CMK (cell line): ENCODE results near the gene VSNL1.
"Not testable (repeated sequence)": the region's sequence is repeated elsewhere in the genome, so short reads cannot be mapped to it uniquely, and the experiment has no call there.

ENCODE experiments used
- DNase-seq: peaks from one replicate; pipeline ENCODE4 v3.0.0-alpha.2; 2010; ENCODE audit warnings: low read depth

Gene VSNL1

DNA sequence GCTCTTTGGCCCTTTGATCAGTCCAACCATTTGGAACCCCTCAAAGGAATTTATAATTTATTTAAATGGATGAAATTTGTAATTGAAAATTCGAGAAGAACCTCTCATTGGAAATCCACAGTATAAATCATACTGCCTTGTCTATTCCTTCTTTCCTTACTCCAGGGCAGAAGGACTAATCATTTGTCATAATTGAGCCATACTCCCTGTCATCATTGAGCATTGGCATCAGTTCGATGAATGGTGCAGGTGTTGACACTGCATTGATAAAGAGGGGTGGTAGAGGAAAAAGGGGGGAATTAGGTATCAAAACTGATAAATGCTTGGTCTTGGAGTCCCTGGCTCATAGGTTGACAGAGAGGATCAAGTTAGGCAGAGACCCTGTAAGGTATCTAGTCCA lies 2.0 kb downstream of the VSNL1 start:
- DNase-seq, result no peak

DNA sequence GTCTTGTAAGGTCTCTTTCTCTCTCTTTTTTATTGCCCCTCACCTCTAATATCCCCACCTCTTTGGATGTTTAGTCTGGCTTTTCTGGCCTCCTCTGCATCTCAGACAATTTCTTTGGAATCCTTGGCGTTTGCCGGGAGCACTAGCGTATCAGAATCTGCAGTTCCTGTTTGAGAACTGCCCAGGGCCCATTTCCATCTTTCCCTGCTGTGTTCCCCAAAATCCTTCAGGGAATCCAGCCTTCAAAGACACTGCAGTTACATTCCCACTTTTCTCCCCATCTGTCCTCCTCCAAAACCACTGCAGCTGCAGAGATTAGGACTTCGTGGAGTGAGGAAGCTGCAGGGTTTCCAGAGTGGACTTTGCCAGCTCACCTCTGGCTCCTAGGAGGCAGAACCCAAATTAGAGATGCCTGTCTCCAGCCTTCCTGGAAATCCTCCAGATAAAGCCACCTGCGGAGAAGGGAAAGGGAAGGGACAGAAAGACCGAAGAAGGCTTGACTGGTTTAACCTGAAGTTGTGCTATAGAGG lies 2.7 kb downstream of the VSNL1 start:
- no peak for DNase-seq

DNA sequence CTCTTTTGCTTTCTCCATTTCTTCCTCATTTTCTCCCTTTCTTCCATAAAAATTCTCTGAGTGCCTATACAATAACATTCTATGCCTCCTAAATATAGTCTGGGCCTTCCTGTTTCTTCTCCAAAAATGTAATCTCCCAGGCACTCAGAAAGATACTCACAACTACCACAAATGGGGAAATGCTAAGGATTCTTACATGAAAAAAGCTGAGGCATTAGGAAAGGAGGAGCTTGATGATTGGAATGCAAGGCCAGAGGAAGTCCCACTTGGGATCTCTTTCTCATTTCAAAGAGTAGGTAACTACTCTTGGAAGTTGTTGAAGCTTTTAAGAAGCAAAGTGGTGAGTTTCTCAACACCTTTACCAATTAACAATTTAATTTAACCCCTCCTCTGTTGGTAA lies 3.4 kb downstream of the VSNL1 start:
- DNase-seq, result no peak

DNA sequence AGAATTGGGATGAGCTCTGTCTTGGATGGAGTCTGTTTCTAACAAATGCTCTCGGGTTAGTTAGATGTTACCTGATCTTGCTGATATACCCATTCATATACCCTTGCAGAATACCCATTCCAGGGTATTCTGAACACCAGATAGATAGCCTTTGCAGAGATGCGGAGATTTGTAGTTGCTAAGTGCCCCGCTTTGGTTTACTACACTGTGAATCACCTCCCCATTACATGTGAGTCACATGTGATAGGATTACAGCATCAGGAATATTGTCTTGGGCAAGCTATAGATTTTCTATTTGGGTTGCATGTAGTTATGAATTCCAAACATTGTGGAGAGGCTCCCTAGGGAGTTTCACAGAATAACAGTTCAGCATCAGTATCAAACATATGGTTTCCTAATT lies 3.8 kb downstream of the VSNL1 start:
- no peak for DNase-seq

DNA sequence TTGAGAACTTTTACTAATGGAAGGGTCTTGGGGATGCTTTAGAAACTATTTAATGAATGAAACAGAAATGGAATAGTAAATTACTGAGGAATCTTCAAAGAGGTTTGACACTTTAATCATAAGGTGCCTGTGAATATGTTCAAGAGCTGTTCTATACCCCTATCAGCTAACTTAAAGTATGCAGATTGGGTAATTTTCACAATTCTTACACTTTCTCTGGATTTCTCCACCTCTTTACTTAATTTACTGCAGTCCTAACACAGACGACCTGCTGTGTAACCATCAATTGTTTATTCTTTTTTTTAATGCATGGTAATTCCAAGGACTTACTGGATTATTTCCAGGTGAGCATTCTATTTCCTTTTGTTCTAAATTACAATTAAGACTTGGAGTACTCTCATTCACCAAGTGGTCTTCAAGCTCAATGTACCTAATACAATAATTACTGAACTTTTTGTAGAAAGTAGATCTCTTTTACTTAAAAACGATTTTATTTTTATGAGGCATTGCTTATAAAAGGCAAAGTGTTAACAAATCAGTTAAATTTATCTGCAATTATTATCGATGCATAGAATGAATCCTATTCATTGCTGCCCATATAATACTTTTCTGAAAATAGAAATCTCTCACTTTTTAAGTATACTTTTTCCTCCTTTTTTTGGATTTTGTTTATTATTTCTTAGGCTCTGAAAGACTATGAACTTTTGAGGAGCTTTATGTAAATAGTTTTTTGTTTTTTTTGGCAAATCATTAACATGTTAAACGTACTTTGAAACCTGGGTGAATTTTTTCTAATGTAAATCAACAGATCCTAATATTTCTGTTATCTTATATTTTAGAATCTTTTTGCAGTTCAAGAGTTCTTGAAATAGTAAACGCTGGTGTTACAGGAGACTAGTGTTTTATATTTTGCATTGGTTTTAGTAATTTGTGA lies 5.5 kb downstream of the VSNL1 start:
- DNase-seq, result no peak

DNA sequence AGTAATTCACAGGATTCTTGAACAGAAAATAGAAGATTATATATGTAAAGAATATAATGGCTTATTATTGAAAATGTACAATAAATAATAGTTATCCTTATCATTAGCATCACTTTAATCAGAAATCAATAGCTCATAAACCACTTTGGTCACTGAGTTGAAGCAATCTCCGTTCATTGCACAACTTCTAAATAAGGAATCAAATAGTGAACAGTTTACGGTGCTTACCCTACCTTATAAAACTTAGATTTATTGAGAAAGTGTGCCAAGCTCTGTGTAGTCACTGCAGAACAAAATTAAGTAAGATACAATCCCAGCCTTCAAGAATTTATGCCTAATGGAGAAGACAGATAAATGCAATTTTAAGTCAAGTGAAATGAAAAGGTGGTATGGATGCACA lies 6.7 kb downstream of the VSNL1 start:
- no peak for DNase-seq

DNA sequence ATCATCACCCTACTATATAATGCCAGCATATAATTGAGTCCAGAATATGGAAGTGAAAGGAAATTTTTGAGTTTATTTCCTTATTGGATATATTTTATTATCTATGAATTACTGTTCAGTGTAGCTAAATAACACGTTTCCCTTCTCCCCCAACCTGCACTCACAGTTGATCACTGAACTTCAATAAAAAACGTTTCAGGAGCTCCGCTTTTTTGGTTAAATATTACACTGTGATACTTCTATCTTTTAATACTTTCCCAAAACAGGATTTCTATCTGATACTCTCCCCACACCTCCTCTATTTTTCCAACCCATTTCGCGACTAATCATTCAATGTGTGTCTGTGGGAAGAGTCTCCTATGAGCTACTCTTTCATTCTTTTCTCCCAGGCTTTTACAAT lies 7.2 kb downstream of the VSNL1 start:
- DNase-seq, result no peak

DNA sequence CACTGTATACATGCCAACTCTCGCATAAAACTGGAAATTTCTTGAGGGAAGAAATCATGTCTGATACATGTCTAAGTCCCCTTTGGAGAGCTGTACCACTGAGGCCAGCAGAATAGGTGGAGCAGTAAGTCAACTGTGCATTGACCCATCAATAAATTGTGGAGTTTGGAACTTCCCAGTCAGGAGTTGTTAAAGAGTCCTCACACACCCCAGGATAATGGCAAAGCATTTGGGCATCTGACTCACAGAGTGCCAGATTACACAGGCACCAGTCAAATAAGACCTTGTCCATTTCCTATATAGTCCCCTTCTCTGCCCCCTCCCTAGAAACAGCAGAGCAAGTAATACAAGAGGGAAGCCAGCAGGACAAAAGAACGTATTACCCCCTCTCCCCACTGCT lies 10.4 kb downstream of the VSNL1 start:
- no peak for DNase-seq

DNA sequence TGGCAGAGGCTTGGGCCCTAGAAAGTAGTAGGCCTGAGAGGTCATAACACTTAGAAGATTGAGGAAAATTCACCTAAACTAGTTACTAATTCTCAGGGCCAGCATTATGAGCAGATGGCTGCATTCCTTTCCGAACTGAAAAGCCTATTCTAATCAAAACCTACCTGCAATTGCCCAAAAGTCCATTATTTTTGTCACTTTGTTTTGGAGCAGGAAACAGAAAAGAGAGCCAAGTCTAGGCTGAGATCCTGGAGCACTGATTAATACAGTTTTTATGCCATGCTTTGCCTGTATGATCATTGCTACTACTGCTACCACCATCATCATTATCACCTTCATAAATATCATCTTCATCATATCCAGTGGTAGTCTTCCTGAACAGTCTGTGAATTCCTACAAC lies 14.7 kb downstream of the VSNL1 start:
- DNase-seq, result no peak

DNA sequence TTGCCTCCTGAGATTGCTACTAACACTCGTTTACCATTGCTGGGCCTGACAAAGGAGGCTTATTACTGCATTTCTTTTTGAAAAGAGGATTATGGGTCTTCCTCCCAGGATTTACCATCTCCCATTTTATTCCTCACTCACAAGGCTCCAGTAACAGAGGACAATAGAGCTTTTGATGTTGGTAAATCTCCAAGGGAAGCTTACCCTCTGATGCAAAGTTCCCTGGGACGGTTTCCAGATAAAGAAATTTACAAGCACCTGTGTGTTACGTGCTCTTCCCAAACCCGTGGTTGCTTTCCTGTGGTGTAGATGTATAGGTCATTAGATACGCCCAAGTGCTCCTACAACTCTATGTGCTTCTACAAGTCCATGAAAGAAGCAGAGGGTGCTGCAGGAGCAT lies 17.1 kb downstream of the VSNL1 start:
- no peak for DNase-seq

DNA sequence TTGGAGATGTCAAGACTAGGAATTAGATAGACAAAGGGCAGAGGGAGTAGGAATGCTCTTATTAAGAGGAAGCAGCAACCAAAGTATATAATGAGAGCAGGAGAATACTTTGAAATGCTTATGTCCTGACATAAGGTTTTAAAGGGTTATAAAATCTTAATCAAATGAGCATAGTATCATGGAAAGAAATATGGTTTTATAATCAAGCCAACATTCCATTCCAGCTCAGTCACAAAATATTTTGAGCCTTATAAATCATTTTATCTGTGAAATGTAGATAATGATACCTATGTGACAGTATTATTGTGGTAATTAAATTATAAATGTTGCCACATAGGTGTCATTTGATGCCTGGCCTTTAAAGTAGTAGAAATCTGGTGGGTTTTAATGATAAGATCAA lies 17.6 kb downstream of the VSNL1 start:
- no peak for DNase-seq

DNA sequence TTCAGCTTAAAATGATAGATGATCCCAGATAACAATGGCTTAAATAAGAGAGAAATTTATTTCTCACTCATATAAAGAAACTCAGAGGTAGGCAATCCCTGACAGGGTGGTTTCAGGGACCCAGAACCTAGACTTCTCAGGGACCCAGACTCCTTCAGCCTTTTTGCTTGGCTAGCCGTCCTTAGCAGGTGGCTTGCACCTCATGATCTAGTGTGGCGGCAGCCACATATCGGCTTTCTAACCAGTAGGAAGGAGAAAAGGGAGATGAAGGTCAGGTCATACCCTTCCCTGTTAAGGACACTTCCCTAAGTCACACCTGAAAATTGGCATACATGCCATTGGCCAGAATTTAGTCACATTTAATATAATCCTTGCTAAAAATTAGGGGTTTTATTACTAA lies 18.4 kb downstream of the VSNL1 start:
- DNase-seq, result no peak

DNA sequence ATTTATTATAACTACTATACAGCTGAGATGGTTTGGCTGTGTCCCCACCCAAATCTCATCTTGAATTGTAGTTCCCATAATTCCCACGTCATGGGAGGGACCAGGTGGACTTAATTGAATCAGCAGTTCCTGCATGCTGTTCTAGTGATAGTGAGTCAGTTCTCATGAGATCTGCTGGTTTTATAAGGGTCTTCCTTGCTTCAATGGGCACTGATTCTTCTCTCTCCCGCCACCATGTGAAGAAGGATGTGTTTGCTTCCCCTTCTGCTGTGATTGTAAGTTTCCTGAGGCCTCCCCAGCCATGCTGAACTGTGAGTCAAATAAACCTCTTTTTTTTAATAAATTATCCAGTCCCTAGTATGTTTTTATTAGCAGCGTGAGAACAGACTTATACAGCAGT lies 25.2 kb downstream of the VSNL1 start:
- not testable (repeated sequence) for DNase-seq

DNA sequence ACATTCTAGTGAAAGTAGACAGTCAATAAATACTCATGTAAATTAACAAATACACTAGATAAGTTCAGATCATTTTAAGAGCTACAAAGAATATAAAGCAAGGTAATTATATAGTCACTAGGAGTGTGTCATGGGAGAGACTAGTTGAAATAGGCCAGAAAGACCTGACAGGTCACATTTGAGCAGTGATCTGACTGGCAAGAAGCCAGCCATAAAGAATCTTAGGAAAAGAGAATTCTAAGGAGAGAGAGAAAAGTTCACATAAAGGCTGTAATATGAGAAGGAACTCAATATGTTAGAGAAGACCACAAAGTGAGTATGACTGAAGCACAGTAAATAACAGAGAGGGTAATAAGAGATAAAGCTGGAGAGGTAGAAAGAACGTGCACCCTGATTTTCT lies 31.2 kb downstream of the VSNL1 start:
- DNase-seq, result no peak

DNA sequence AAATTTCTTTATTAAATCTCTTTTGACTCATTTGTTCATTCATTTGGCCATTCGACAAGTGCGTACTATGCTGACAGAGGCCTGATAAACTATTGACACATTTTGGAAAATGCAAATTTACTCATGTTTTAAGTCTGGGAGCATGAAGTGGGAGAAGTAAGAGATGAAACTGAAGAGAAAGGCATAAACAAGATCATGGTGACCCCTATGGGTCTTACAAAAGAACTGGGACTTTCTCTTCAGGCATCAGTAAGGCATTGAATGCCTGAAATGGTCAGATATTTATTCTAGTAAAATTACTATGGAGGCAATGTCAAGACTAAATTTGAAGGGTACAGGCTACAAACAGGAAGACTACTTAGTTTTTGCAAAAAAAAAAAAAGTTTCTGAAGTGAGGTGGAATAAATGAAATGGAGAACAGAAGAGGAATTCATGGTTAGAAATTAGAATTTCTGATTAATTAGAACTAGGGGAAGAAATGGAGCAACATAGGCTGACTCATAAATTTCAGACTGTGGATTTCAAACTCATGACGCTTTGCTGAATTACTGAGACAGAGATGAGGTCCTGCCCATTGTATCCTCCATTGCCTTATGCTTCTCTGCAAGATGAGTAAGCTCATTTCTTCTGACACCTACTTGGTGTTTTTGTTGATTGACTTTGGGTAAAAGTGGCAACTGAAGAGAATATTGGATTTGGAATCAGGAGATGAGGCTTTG lies 32.7 kb downstream of the VSNL1 start:
- DNase-seq, result no peak

DNA sequence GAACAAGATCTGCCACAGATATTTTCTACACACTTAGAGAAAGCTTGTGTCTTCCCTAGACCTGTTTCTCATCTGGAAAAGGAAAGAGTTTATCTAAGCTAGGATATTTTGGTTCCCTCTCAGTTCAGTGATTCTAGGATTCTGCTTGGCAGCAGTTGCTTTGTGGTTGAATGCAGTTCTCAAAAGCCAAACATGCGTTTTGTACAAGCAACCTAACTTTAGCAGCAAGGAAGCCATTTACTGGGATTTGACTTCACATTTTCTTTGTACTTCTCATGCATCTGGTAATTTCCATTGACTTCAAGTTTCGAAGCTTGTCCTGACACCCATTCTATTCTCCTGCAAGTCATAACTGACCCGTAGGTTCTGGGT lies 33.3 kb downstream of the VSNL1 start:
- DNase-seq, result no peak

DNA sequence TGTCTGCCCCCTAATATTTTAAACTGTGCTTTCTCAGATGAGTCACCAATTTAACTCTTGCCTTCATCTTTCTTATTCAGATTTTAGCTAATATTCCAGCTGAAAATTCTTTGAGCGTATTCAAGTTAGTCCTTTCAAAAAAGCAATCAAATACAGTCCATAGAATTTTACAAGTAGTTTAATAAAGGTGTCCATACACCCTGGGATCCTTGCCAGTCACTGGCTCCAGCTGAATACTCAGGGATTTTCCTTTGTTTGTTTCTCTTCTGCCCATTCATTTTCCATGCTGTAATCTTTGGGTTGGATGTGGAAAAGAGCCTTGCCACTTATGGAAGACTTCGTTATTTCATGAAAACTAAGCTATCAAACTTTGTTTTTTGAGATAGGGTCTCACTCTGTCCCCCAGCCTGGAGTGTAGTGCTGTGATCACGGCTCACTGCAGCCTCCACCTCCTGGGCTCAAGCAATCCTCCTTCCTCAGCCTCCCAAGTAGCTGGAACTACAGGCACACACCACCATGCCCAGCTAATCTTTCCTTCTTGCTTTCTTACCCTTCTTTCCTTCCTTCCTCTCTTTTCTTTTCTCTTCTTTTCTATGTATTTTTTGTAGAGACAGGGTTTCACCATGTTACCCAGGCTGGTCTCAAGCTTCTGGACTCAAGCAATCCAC lies 34.0 kb downstream of the VSNL1 start:
- DNase-seq, result no peak

DNA sequence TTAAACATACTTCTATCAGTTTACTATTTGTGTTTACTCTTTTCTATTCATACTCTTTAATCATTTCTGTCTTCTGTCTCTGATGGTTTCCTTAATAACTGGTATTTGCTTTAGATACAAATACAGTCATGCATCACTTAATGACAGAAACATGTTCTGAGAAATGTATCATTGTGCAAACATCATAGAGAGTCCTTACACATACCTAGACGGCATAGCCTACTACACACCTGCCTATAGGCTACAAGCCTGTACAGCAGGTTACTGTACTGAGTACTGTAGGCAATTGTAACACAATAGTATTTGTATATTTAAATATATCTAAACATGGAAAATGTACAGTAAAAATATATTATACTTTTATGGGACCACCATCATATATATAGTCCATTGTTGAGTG lies 36.3 kb downstream of the VSNL1 start:
- DNase-seq, result no peak

DNA sequence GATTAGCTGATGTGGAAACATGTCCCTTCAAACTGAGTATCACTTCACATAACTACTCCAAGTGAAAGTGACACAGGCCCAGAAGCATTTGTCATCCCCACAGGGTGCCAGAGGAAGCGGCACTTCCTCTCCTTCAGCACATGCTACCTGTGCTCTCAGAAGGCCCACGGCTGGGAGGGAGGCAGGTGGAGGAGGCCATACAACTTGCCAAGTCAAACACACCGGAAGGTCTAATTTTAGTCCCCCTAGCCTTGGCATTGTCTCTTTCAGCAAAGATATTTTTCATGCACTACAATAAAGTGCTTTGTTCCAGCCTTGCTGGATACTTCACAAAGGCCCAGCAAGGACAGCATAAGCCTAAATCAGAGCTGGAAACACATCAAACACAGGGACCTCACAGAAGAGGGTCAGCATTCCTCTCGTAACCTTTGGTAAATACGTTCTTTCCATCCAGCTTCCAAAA lies 38.0 kb downstream of the VSNL1 start:
- DNase-seq, result no peak

DNA sequence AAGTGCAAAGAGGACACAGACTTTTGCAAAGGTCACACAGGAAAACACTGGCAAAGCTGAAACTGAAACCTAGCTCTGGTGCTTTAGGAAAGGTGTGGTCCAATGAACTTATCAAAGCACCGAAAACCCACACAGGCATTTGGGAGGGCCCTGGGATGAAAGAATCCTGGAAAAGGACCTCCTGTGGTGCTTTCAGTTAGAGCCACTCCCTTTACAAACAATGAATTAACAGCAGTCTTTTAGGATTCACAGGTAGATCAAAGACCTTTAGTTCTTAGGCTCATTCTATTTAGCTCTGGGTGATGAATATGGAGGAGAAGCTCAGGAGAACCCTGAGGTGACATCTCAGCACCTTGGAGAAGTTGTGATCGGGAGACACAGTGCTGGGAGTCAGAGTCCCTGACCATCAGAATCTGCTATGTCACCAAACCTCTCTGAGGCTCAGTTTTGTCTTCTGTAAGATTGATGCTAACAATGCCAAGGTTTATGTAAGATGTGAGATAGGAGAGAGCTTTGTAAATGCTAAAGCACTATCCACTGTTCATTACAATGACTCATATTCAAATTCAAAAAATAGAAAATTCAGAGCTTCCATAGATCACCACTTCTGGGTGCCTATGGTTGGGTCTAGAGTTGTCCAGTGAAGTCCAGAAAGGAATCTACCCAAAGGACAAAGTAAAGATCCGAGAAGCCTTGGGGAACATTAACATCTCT lies 39.3 kb downstream of the VSNL1 start:
- DNase-seq, result no peak

DNA sequence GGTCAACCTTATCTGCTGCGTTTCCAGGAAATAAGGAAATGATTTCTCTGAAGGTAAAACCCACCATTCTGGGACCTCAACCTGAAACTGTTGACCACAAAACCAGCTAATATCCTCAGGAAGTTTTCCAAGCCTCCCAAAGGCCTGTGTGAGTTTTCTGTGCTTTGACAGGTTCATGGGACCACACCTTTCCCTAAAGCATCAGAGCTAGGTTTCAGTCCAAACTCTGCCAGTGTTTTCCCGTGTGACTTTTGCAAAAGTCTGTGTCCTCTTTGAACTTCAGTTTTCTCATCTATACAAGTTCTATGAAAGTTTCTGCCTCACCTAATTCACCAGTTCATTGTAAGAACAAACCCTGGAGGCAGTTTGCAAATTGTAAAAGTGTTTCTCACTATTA lies 39.8 kb downstream of the VSNL1 start:
- DNase-seq, result no peak

DNA sequence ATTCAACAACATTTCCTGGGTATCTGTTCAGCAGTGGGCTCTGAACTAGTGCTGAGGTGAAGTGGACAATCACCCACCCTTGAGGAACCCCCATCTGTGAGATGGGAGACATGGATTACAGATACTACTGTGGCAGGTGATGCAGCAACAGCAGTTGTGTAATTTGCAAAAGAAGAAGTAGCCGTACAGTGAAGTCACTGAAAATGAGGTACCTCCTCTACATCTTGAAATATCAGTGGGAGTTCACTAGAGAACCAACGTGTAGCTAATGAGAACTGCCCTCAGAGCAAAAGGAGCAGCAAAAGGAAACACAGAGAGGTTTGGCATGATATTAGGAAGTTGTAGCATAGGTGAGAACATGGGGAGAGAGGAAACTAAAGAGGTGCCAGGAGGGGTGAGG lies 41.3 kb downstream of the VSNL1 start:
- DNase-seq, result no peak
